22Rv1 (cell line): Measurements from ENCODE around the gene ZBTB11.

Experiments used
- CTCF ChIP-seq: fragments of 450-650 bp; IDR thresholded peaks from 2 replicates; pipeline ENCODE4 v1.5.1; 2017; ENCODE audit warnings: mild to moderate bottlenecking
- ZFX ChIP-seq: fragments of 450-650 bp; IDR thresholded peaks from 2 replicates; pipeline ENCODE4 v1.6.1; 2017; ENCODE audit warnings: antibody characterized with exemption, borderline replicate concordance

- no peak for TF ChIP-seq CTCF
- TF ChIP-seq ZFX = no peak
Observed at GRCh38 chr3:101624857-101625256, 52.1 kb downstream of the ZBTB11 start.
